IMR-90 (cell line): ENCODE measurements around the gene TBPL2.
A peak's percentile ranks its signal among the peaks of the same experiment; 100 is the strongest.

Experiments
- CEBPB ChIP-seq: IDR thresholded peaks from 2 replicates; pipeline ENCODE4 v1.6.1; 2012; ENCODE audit warnings: low read depth, low read length, improper control_type of control experiment
- CHD1 ChIP-seq: IDR thresholded peaks from 2 replicates; pipeline ENCODE4 v1.6.1; 2012; ENCODE audit warnings: low read depth, low read length, improper control_type of control experiment
- FOS ChIP-seq: fragments of 150-350 bp; IDR thresholded peaks from 2 replicates; pipeline ENCODE4 v1.6.1; 2016; ENCODE audit warnings: low read depth, low read length
- MAFK ChIP-seq: IDR thresholded peaks from 2 replicates; pipeline ENCODE4 v1.6.1; 2012; ENCODE audit warnings: low read depth, low read length, improper control_type of control experiment
- MAZ ChIP-seq: IDR thresholded peaks from 2 replicates; pipeline ENCODE4 v1.6.1; 2012; ENCODE audit warnings: low read depth, mild to moderate bottlenecking, low read length, improper control_type of control experiment, moderate library complexity, borderline replicate concordance
- NFE2L2 ChIP-seq: fragments of 150-350 bp; IDR thresholded peaks from 2 replicates; pipeline ENCODE4 v1.6.1; 2016; ENCODE audit warnings: low read depth, mild to moderate bottlenecking, low read length
- POLR2A ChIP-seq: IDR thresholded peaks from 2 replicates; pipeline ENCODE4 v1.6.1; 2012; ENCODE audit warnings: mild to moderate bottlenecking, low read depth, low read length
- RAD21 ChIP-seq: IDR thresholded peaks from 2 replicates; pipeline ENCODE4 v1.6.1; 2012; ENCODE audit warnings: low read length, improper control_type of control experiment
- RFX5 ChIP-seq: IDR thresholded peaks from 2 replicates; pipeline ENCODE4 v1.8.0; 2012; ENCODE audit warnings: low read depth, mild to moderate bottlenecking, low read length, moderate library complexity
- TF ChIP-seq, protein P1 (sequence below): conservative IDR thresholded peaks from 2 replicates; pipeline ENCODE4 v1.5.1; 2012; ENCODE audit warnings: mild to moderate bottlenecking, low read depth, low read length, improper control_type of control experiment
- TF ChIP-seq, protein P2 (sequence below): fragments of 150-350 bp; IDR thresholded peaks from 2 replicates; pipeline ENCODE4 v1.6.1; 2017; ENCODE audit warnings: mild to moderate bottlenecking, antibody characterized with exemption, low read length, low read depth

DNA sequence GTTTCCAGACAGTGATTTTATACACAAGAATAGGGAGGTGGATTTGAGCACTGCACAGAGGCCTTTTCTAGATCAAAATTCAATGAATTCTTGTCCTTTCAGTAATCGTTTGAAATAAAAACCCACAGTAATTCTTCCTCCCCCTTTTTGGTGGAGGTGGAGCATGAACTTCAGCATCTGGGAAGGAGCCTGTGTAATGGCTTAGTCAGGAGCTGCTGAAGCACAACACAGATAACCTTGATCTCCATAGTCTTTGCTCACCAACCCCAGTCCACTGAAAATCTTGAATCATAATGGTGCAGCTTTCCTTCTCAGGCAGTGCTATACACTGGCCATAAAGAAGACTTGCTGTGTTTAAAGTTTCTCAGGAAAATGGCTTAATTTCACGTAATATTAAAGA lies 6.4 kb upstream of the TBPL2 start:
- TF ChIP-seq, protein P1, sequence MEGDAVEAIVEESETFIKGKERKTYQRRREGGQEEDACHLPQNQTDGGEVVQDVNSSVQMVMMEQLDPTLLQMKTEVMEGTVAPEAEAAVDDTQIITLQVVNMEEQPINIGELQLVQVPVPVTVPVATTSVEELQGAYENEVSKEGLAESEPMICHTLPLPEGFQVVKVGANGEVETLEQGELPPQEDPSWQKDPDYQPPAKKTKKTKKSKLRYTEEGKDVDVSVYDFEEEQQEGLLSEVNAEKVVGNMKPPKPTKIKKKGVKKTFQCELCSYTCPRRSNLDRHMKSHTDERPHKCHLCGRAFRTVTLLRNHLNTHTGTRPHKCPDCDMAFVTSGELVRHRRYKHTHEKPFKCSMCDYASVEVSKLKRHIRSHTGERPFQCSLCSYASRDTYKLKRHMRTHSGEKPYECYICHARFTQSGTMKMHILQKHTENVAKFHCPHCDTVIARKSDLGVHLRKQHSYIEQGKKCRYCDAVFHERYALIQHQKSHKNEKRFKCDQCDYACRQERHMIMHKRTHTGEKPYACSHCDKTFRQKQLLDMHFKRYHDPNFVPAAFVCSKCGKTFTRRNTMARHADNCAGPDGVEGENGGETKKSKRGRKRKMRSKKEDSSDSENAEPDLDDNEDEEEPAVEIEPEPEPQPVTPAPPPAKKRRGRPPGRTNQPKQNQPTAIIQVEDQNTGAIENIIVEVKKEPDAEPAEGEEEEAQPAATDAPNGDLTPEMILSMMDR: no peak
- TF ChIP-seq RAD21 (peak; percentile 21; the same call in 1 of the 2 replicates), MAZ (no peak), POLR2A (peak; percentile 60; the same call in 1 of the 2 replicates), CHD1 (0 out of 2 replicates have a peak, but pooled peaks have one; percentile 47), RFX5 (no peak), FOS (peak; percentile 55), MAFK (0 out of 2 replicates have a peak, but pooled peaks have one; percentile 15), CEBPB (peak; percentile 18; the same call in 1 of the 2 replicates), NFE2L2 (no peak)
- TF ChIP-seq, protein P2, sequence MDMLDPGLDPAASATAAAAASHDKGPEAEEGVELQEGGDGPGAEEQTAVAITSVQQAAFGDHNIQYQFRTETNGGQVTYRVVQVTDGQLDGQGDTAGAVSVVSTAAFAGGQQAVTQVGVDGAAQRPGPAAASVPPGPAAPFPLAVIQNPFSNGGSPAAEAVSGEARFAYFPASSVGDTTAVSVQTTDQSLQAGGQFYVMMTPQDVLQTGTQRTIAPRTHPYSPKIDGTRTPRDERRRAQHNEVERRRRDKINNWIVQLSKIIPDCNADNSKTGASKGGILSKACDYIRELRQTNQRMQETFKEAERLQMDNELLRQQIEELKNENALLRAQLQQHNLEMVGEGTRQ: no peak
